SK-N-SH (cell line): ENCODE data around the gene PLEKHM1. TPM values are rescaled to one million over a fixed set of nuclear protein-coding genes. Genes with fewer than 3 reads are reported as not detected.

Experiments
- CTCF ChIA-PET: fragments of 300-600, 350-600 bp; formaldehyde crosslinking; extraction: SDS; loops from one replicate; lab custom pipeline; 2021; lab: Yijun Ruan, JAX
- POLR2A ChIA-PET: fragments of 350-600 bp; sonication (Branson Sonifier 250); formaldehyde crosslinking; extraction: SDS; loops from one replicate; lab custom pipeline; 2020; ENCODE audit warnings: antibody characterized with exemption, inconsistent platforms; lab: Yijun Ruan, JAX
- DNase-seq: peaks from one replicate; pipeline ENCODE4 v3.0.0; 2012
- H2AFZ ChIP-seq: fragments of 200-600 bp; sonication (generic); 2 replicates; pipeline ENCODE4 v1.8.1; 2016; ENCODE audit warnings: antibody characterized with exemption, mild to moderate bottlenecking, low read depth
- H3F3A ChIP-seq: fragments of 200-600 bp; sonication (generic); replicated peaks from 2 replicates; pipeline ENCODE3; 2016; ENCODE audit warnings: antibody characterized with exemption, mild to moderate bottlenecking; ENCODE audit not compliant: insufficient read depth
- H3K27ac ChIP-seq, 2 experiments: fragments of 200-500 bp in 1 of 2; fragments of 200-600 bp in 1 of 2; sonication (Bioruptor generic) in 1 of 2; sonication (generic), shearing (Covaris generic) in 1 of 2; 2 replicates each; pipeline versions ENCODE4 v1.5.1 to v1.6.1; 2014 to 2016; ENCODE audit warnings: low read depth in 2 of 2, inconsistent platforms in 1 of 2, low read length in 1 of 2, mild to moderate bottlenecking in 1 of 2, mixed read lengths in 1 of 2
- H3K27me3 ChIP-seq: fragments of 200-600 bp; sonication (generic), shearing (Covaris generic); 2 replicates; pipeline ENCODE4 v1.6.1; 2016; ENCODE audit warnings: mixed run types; ENCODE audit not compliant: insufficient read depth
- H3K36me3 ChIP-seq, 2 experiments: fragments of 200-500 bp in 1 of 2; fragments of 200-600 bp in 1 of 2; sonication (Bioruptor generic) in 1 of 2; sonication (generic) in 1 of 2; replicated peaks in 1 of 2; 2 replicates each; pipeline versions ENCODE3 to v1.5.1; 2014 to 2016; ENCODE audit warnings: low read length in 1 of 2, mild to moderate bottlenecking in 1 of 2; ENCODE audit not compliant: insufficient read depth in 2 of 2, control insufficient read depth in 1 of 2
- H3K4me1 ChIP-seq, 2 experiments: fragments of 200-500 bp in 1 of 2; fragments of 200-600 bp in 1 of 2; sonication (Bioruptor generic) in 1 of 2; sonication (generic), shearing (Covaris generic) in 1 of 2; 2 replicates each; pipeline versions ENCODE4 v1.5.1 to v1.6.1; 2014 to 2016; ENCODE audit warnings: low read depth in 1 of 2, low read length in 1 of 2, mixed run types in 1 of 2; ENCODE audit not compliant: insufficient read depth in 2 of 2, control insufficient read depth in 1 of 2
- H3K4me2 ChIP-seq: fragments of 200-600 bp; sonication (generic), shearing (Covaris generic); 2 replicates; pipeline ENCODE4 v1.6.1; 2017; ENCODE audit warnings: mixed run types
- H3K4me3 ChIP-seq, 2 experiments: fragments of 200-500 bp in 1 of 2; fragments of 200-600 bp in 1 of 2; sonication (Bioruptor generic) in 1 of 2; sonication (generic), shearing (Covaris generic) in 1 of 2; 2 replicates each; pipeline versions ENCODE4 v1.5.1 to v1.8.1; 2014 to 2016; ENCODE audit warnings: low read depth in 2 of 2, inconsistent platforms in 1 of 2, low read length in 1 of 2, mild to moderate bottlenecking in 1 of 2, mixed read lengths in 1 of 2, moderate library complexity in 1 of 2
- H3K79me2 ChIP-seq: fragments of 200-600 bp; sonication (generic); 2 replicates; pipeline ENCODE4 v1.8.1; 2017; ENCODE audit warnings: mild to moderate bottlenecking; ENCODE audit not compliant: insufficient read depth
- H3K9ac ChIP-seq: fragments of 200-600 bp; sonication (generic); 2 replicates; pipeline ENCODE4 v1.6.1; 2017; ENCODE audit warnings: mixed run types
- H3K9me2 ChIP-seq: fragments of 200-600 bp; sonication (generic); 2 replicates; pipeline ENCODE4 v1.6.1; 2017; ENCODE audit warnings: mixed run types
- H3K9me3 ChIP-seq: fragments of 200-600 bp; sonication (generic); 2 replicates; pipeline ENCODE4 v1.6.1; 2017; ENCODE audit warnings: mixed run types, mild to moderate bottlenecking, moderate library complexity
- H4K20me1 ChIP-seq: fragments of 200-600 bp; sonication (generic); 2 replicates; pipeline ENCODE4 v1.6.1; 2017; ENCODE audit warnings: mild to moderate bottlenecking, mixed run types; ENCODE audit not compliant: insufficient read depth
- CHD2 ChIP-seq: fragments of 150-350 bp; IDR thresholded peaks from 2 replicates; pipeline ENCODE4 v1.6.1; 2018; ENCODE audit warnings: low read length; ENCODE audit not compliant: partially characterized antibody
- CTCF ChIP-seq: fragments of 200-600 bp; sonication (generic); IDR thresholded peaks from 2 replicates; pipeline ENCODE4 v1.6.1; 2017; ENCODE audit warnings: antibody characterized with exemption, mild to moderate bottlenecking, moderate library complexity
- ELF1 ChIP-seq: IDR thresholded peaks from 2 replicates; pipeline ENCODE4 v1.4.0; 2012
- EP300 ChIP-seq, 2 experiments: IDR thresholded peaks; 2 replicates each; pipeline versions ENCODE4 v1.4.0 to v1.6.1; 2012; ENCODE audit warnings: borderline replicate concordance in 1 of 2, low read depth in 1 of 2, low read length in 1 of 2
- FOXJ3 ChIP-seq: sonication (generic); formaldehyde crosslinking; IDR thresholded peaks from 2 replicates; pipeline ENCODE4 v1.5.1; 2020; ENCODE audit warnings: mild to moderate bottlenecking, missing genetic modification reagents
- FOXM1 ChIP-seq: IDR thresholded peaks from 2 replicates; pipeline ENCODE4 v1.4.0; 2012; ENCODE audit warnings: low read depth, mild to moderate bottlenecking
- GATA2 ChIP-seq: sonication (generic); formaldehyde crosslinking; IDR thresholded peaks from 2 replicates; pipeline ENCODE4 v1.5.0; 2020; ENCODE audit warnings: mild to moderate bottlenecking, missing genetic modification reagents
- MEF2A ChIP-seq: IDR thresholded peaks from 2 replicates; pipeline ENCODE4 v1.4.0; 2012; ENCODE audit warnings: low read depth, borderline replicate concordance
- NFIC ChIP-seq: IDR thresholded peaks from 2 replicates; pipeline ENCODE4 v1.4.0; 2012; ENCODE audit warnings: borderline replicate concordance
- SMC3 ChIP-seq: IDR thresholded peaks from 2 replicates; pipeline ENCODE4 v1.6.1; 2012; ENCODE audit warnings: low read depth, low read length, improper control_type of control experiment
- TAF1 ChIP-seq: IDR thresholded peaks from 2 replicates; pipeline ENCODE4 v1.6.1; 2012; ENCODE audit warnings: low read depth, mild to moderate bottlenecking, low read length, moderate library complexity, borderline replicate concordance
- TCF12 ChIP-seq: IDR thresholded peaks from 2 replicates; pipeline ENCODE4 v1.4.0; 2012
- WGBS: methylation state at CpG from one replicate; pipeline ENCODE4 v1.1.6; 2017; ENCODE audit warnings: low lambda C conversion rate; 5-methylcytosine and 5-hydroxymethylcytosine counted together
- polyA plus RNA-seq, 3 experiments: library from polyadenylated mRNA; depleted of rRNA; stranded (reverse); fragments of >200 nt; gene quantifications; 2 replicates each; pipeline ENCODE4 v1.2.3, GENCODE V29; 2012
- TF ChIP-seq, protein P1 (sequence below): IDR thresholded peaks from 2 replicates; pipeline ENCODE4 v1.6.1; 2012; ENCODE audit warnings: mild to moderate bottlenecking, low read depth, low read length, moderate library complexity
- TF ChIP-seq, protein P2 (sequence below): IDR thresholded peaks from 2 replicates; pipeline ENCODE4 v1.4.0; 2012; ENCODE audit warnings: low read depth, borderline replicate concordance

Gene PLEKHM1
- polyA plus RNA-seq, 1 of the 3 experiments (the other 2 are of a cell fraction) = 12.3 TPM

GRCh38 chr17:45425984-45426413 is 64.5 kb downstream of the PLEKHM1 start:
- Histone ChIP-seq H2AFZ (no peak overlapping the region), H3K9me2 (no peaks in the 10 kb centered on the region), H3F3A (no peaks in the 10 kb centered on the region), H3K9me3 (no peaks in the 10 kb centered on the region), H3K79me2 (no peaks in the 10 kb centered on the region), H3K27me3 (no peaks in the 10 kb centered on the region), H3K9ac (no peak overlapping the region), H3K4me3 (no peak overlapping the region), H3K36me3 (no peaks in the 10 kb centered on the region), H3K27ac (no peak overlapping the region), H4K20me1 (no peaks in the 10 kb centered on the region), H3K4me1 (peaks cover 0 to 7% of the 10 kb centered on the region in 2 experiments; a peak in 1 of 4 replicates), H3K4me2 (no peak overlapping the region)
- CTCF ChIA-PET = interaction anchor here (0.7 to 5.8 kb wide), 13 partner anchors 14 to 228 kb away, joined by 3 to 36 read pairs (median 4); no protein-coding TSS in a partner anchor
- DNase-seq = no peak
- WGBS = 72% methylated on average over 3 of the region's 6 CpGs
- TF ChIP-seq, protein P1, sequence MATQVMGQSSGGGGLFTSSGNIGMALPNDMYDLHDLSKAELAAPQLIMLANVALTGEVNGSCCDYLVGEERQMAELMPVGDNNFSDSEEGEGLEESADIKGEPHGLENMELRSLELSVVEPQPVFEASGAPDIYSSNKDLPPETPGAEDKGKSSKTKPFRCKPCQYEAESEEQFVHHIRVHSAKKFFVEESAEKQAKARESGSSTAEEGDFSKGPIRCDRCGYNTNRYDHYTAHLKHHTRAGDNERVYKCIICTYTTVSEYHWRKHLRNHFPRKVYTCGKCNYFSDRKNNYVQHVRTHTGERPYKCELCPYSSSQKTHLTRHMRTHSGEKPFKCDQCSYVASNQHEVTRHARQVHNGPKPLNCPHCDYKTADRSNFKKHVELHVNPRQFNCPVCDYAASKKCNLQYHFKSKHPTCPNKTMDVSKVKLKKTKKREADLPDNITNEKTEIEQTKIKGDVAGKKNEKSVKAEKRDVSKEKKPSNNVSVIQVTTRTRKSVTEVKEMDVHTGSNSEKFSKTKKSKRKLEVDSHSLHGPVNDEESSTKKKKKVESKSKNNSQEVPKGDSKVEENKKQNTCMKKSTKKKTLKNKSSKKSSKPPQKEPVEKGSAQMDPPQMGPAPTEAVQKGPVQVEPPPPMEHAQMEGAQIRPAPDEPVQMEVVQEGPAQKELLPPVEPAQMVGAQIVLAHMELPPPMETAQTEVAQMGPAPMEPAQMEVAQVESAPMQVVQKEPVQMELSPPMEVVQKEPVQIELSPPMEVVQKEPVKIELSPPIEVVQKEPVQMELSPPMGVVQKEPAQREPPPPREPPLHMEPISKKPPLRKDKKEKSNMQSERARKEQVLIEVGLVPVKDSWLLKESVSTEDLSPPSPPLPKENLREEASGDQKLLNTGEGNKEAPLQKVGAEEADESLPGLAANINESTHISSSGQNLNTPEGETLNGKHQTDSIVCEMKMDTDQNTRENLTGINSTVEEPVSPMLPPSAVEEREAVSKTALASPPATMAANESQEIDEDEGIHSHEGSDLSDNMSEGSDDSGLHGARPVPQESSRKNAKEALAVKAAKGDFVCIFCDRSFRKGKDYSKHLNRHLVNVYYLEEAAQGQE = no peak
- TF ChIP-seq CTCF = peak; percentile 3; the same call in 1 of the 2 replicates
- POLR2A ChIA-PET = no interaction called here

- H3K9me3 ChIP-seq = no peaks in the 10 kb centered on the region
- DNase-seq = peak; percentile 68
- POLR2A ChIA-PET = no interaction called here
- no peaks in the 10 kb centered on the region for H3K36me3 ChIP-seq
- H3K4me2 ChIP-seq = no peak overlapping the region
- no peaks in the 10 kb centered on the region for H4K20me1 ChIP-seq
- CTCF ChIA-PET = interaction anchor here (0.5 to 5.8 kb wide), 17 partner anchors 12 to 228 kb away, joined by 3 to 36 read pairs (median 4); no protein-coding TSS in a partner anchor
- no peaks in the 10 kb centered on the region for H3K9me2 ChIP-seq
- peaks cover 0 to 7% of the 10 kb centered on the region in 2 experiments; a peak in 1 of 4 replicates for H3K4me1 ChIP-seq
- H3K79me2 ChIP-seq = no peaks in the 10 kb centered on the region
- H3K27ac ChIP-seq = no peak overlapping the region
- H3K9ac ChIP-seq = no peak overlapping the region
- H2AFZ ChIP-seq = no peak overlapping the region
- WGBS = 73% methylated on average over 7 of the region's 18 CpGs
- H3K27me3 ChIP-seq = no peaks in the 10 kb centered on the region
- H3K4me3 ChIP-seq = no peak overlapping the region
- no peaks in the 10 kb centered on the region for H3F3A ChIP-seq
- TF ChIP-seq NFIC = no peak
- no peak for TF ChIP-seq MEF2A
- TF ChIP-seq, protein P2, sequence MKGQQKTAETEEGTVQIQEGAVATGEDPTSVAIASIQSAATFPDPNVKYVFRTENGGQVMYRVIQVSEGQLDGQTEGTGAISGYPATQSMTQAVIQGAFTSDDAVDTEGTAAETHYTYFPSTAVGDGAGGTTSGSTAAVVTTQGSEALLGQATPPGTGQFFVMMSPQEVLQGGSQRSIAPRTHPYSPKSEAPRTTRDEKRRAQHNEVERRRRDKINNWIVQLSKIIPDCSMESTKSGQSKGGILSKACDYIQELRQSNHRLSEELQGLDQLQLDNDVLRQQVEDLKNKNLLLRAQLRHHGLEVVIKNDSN = no peak
- no peak for TF ChIP-seq TAF1
- no peak for TF ChIP-seq EP300 (IDR thresholded peaks at IDR 0.05; ENCODE audit: borderline replicate concordance in 1 of 2, low read depth in 1 of 2, low read length in 1 of 2)
- no peak for TF ChIP-seq CHD2
- no peak for TF ChIP-seq ELF1
- no peak for TF ChIP-seq GATA2 (CRISPR knock-in tag)
- no peak for TF ChIP-seq FOXJ3 (CRISPR knock-in tag)
- peak; percentile 51; the same call in 1 of the 2 replicates for TF ChIP-seq SMC3
- peak; percentile 44; the same call in 1 of the 2 replicates for TF ChIP-seq CTCF
- no peak for TF ChIP-seq TCF12
- TF ChIP-seq FOXM1 = no peak
These were observed 65.2 kb downstream of the PLEKHM1 start for GRCh38 chr17:45425125-45425983.
